ENCODE measurements around the gene CENPP.

DNA sequence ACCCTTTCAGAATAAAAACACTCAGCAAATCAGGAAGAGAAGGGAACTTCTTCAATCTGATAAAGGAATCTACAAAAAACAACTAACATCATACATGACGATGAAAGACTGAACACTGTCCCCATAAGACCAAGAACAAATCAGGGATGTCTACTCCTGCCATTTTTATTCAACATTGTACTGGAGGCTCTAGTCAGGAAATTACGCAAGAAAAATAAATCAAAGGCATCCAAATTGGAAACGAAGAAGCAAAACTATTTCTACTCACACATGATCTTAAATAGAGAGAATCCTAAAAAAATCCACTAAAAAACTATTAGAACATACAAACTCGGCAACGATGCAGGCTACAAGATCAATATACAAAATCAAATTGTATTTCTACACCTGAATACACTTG lies 301.9 kb downstream of the CENPP start:
- no peak for TF ChIP-seq POLR2A (IDR thresholded peaks at IDR 0.05; ENCODE audit: low read length)
- TF ChIP-seq GATA1 (IDR thresholded peaks at IDR 0.05; ENCODE audit: low read depth, low read length) = no peak

All from erythroblast (primary cell).